ENCODE results near the gene MYO6.

Gene MYO6

DNA sequence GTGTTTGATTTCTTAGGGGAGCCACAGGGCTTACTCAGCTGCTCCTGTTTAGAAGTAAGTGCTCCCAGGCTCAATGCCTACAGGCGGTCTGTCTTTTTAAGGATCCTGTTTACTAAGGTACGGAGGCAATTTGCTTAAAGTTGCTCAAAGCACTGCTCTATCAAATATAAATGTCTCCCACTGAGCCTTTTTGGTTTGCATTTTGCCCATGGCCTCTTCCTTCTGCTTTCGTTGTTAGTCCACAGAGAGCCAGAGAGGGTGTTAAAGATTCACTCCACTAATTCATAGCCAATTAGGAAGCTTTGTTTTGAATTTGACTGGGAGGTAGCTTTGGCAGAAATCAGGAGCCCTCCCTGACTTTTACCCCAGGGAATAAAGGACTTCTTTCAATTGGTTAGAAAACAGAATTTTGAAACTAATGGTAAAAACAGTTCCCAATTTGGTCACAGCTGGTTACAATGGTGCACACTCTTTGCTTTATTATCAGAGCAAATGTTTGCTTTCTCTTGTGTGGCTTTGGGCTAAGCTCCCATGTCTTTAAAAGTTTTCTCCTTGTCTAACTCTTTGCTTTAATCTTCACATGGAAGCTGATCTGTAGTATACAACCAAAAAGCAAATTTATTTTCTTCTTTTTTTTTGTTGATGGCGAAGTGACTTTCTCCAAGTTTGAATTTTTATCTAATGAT is 197.2 kb downstream of the MYO6 start:
- H3K27ac ChIP-seq (ENCODE audit: low read depth, low read length) = no peak overlapping the region
- peak overlapping the region; percentile 19; the same call in 1 of the 2 replicates for H3K4me3 ChIP-seq (ENCODE audit: low read depth, low read length)
- no peaks in the 10 kb centered on the region for H3K9me3 ChIP-seq (ENCODE audit: control insufficient read depth, insufficient read depth, low read depth, low read length)
- H3K4me1 ChIP-seq (ENCODE audit: control insufficient read depth, insufficient read depth, low read length) = peaks cover 13% of the 10 kb centered on the region
- H3K36me3 ChIP-seq (ENCODE audit: control insufficient read depth, insufficient read depth, low read length) = no peaks in the 10 kb centered on the region
- H3K27me3 ChIP-seq (ENCODE audit: control insufficient read depth, insufficient read depth, low read length) = peaks cover 29% of the 10 kb centered on the region
- no peak overlapping the region for H3K9ac ChIP-seq (ENCODE audit: low read length)

DNA sequence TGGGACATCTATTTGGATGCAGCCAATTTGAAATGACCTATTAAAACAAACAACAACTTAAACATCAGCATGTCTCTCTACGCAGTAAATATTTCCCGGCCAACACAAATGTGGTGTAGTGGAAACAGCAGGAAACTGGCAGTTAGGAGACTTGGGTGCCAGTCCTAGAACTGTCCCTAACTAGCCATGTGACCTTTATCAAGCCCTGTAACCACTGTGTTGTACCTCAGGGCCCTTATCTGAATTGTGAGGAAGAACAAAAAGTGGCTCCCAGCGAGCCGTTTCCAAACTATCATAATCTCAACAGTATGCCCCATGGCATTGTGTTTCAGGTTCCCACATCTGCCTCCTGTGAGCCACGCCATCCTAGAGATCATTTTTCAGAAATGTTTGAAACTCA is 198.9 kb downstream of the MYO6 start:
- Histone ChIP-seq H3K36me3 (ENCODE audit: control insufficient read depth, insufficient read depth, low read length) (no peaks in the 10 kb centered on the region), H3K4me3 (ENCODE audit: low read depth, low read length) (no peak overlapping the region), H3K27me3 (ENCODE audit: control insufficient read depth, insufficient read depth, low read length) (peaks cover 22% of the 10 kb centered on the region), H3K27ac (ENCODE audit: low read depth, low read length) (no peak overlapping the region), H3K4me1 (ENCODE audit: control insufficient read depth, insufficient read depth, low read length) (peaks cover 13% of the 10 kb centered on the region), H3K9ac (ENCODE audit: low read length) (no peak overlapping the region), H3K9me3 (ENCODE audit: control insufficient read depth, insufficient read depth, low read depth, low read length) (no peaks in the 10 kb centered on the region)

DNA sequence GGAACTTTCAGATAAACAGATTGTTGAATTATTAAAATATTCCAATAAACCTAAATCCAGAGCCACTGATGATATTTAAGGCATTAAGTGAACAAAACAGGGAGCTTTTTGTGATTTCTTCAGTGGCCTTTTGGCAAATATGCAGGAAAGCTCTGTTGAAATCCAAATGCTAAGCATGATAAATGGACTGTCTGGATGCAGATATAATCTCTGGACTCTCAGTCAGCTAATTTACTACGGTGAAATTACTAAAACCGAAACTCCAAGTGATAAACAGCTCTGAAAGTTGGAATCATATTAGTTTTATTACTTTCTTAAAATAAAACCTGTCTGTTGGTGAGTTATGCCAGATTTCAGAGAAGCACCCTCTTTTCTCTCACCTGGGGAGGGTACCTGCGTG is 203.1 kb downstream of the MYO6 start:
- 0 out of 2 replicates have a peak, but pooled peaks cover 2% of the 10 kb centered on the region for H3K27me3 ChIP-seq (ENCODE audit: control insufficient read depth, insufficient read depth, low read length)
- H3K4me1 ChIP-seq (ENCODE audit: control insufficient read depth, insufficient read depth, low read length) = no peaks in the 10 kb centered on the region
- H3K9me3 ChIP-seq (ENCODE audit: control insufficient read depth, insufficient read depth, low read depth, low read length) = no peaks in the 10 kb centered on the region
- no peaks in the 10 kb centered on the region for H3K36me3 ChIP-seq (ENCODE audit: control insufficient read depth, insufficient read depth, low read length)
- no peak overlapping the region for H3K4me3 ChIP-seq (ENCODE audit: low read depth, low read length)
- no peak overlapping the region for H3K9ac ChIP-seq (ENCODE audit: low read length)
- H3K27ac ChIP-seq (ENCODE audit: low read depth, low read length) = no peak overlapping the region

DNA sequence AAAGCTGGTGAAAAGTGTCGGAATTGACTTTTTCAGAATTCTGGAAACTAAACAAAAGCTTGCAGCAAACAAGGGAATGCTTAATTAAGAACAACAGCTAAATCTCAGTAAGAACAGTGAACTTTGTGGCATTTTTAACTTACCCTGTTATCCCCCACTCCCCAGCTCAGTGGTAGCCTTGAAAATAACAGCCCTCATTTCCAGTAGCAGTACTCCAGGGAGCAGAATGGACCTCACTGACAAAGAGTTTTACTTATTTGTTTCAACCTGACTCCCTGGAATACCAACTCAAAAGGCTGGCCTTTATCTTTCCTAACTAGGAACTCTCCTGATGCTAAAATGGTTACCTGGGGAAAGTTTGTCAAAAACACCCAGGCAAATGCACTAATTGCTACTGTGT is 214.5 kb downstream of the MYO6 start:
- Histone ChIP-seq H3K27ac (ENCODE audit: low read depth, low read length) (no peak overlapping the region), H3K36me3 (ENCODE audit: control insufficient read depth, insufficient read depth, low read length) (no peaks in the 10 kb centered on the region), H3K9me3 (ENCODE audit: control insufficient read depth, insufficient read depth, low read depth, low read length) (peaks cover 9% of the 10 kb centered on the region; the same call in 1 of the 2 replicates), H3K27me3 (ENCODE audit: control insufficient read depth, insufficient read depth, low read length) (no peaks in the 10 kb centered on the region), H3K4me3 (ENCODE audit: low read depth, low read length) (no peak overlapping the region), H3K4me1 (ENCODE audit: control insufficient read depth, insufficient read depth, low read length) (no peaks in the 10 kb centered on the region), H3K9ac (ENCODE audit: low read length) (no peak overlapping the region)

DNA sequence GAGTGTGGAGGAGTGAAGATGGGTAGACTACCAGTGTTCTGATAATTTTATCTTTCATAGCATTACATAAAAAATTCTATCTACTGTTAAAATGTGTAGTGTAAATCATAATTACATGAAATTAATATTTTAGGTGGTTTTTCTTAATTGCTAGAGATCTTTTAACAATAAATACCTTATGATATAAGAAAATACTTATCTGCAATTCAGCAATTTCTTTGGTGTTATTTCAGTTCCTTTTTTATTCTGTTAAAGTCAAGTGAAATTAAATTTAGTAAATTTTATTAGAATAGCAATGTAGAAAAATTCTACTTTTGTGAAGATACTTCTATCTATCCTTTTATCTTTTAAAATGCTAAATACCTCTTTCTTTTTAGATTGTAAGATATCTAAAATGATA is 219.1 kb downstream of the MYO6 start:
- Histone ChIP-seq H3K4me3 (ENCODE audit: low read depth, low read length) (no peak overlapping the region), H3K36me3 (ENCODE audit: control insufficient read depth, insufficient read depth, low read length) (no peaks in the 10 kb centered on the region), H3K9me3 (ENCODE audit: control insufficient read depth, insufficient read depth, low read depth, low read length) (no peaks in the 10 kb centered on the region), H3K9ac (ENCODE audit: low read length) (no peak overlapping the region), H3K27me3 (ENCODE audit: control insufficient read depth, insufficient read depth, low read length) (no peaks in the 10 kb centered on the region), H3K4me1 (ENCODE audit: control insufficient read depth, insufficient read depth, low read length) (no peaks in the 10 kb centered on the region), H3K27ac (ENCODE audit: low read depth, low read length) (no peak overlapping the region)
